RWPE2 (cell line): ENCODE results near the gene GPATCH8.

Experiments used
- ATAC-seq: fragments of 200-7000 bp; cut with Tn5 transposase; 3 replicates; pipeline ENCODE4 v1.9.1; 2021; ENCODE audit warnings: low read depth
- DNase-seq: peaks from one replicate; pipeline ENCODE4 v3.0.0-alpha.2; 2020; ENCODE audit warnings: low spot score
- H3K27ac ChIP-seq: fragments of 450-650 bp; 2 replicates; pipeline ENCODE4 v1.5.1; 2017; ENCODE audit warnings: mild to moderate bottlenecking; ENCODE audit not compliant: poor library complexity, severe bottlenecking
- H3K27me3 ChIP-seq: fragments of 250-450 bp; sonication (Bioruptor Pico); 2 replicates; pipeline ENCODE4 v1.5.1; 2021; ENCODE audit warnings: mild to moderate bottlenecking, moderate library complexity; ENCODE audit not compliant: insufficient read depth, poor library complexity, severe bottlenecking
- H3K36me3 ChIP-seq: fragments of 250-450 bp; sonication (Bioruptor Pico); 2 replicates; pipeline ENCODE4 v1.5.1; 2020; ENCODE audit warnings: low read depth, mild to moderate bottlenecking, moderate library complexity
- H3K4me1 ChIP-seq: fragments of 250-450 bp; sonication (Bioruptor Pico); 2 replicates; pipeline ENCODE4 v1.5.1; 2021; ENCODE audit warnings: mild to moderate bottlenecking, moderate library complexity; ENCODE audit not compliant: insufficient read depth, poor library complexity, severe bottlenecking
- H3K4me3 ChIP-seq: fragments of 250-450 bp; sonication (Bioruptor Pico); 2 replicates; pipeline ENCODE4 v1.5.1; 2021; ENCODE audit warnings: mild to moderate bottlenecking, moderate library complexity; ENCODE audit not compliant: severe bottlenecking
- H3K9me3 ChIP-seq: fragments of 250-450 bp; sonication (Bioruptor Pico); 2 replicates; pipeline ENCODE4 v1.5.1; 2021; ENCODE audit warnings: mild to moderate bottlenecking, moderate library complexity; ENCODE audit not compliant: severe bottlenecking
- CTCF ChIP-seq: fragments of 450-650 bp; IDR thresholded peaks from one replicate; pipeline ENCODE4 v1.5.1; 2017; ENCODE audit warnings: mild to moderate bottlenecking, moderate library complexity; ENCODE audit not compliant: poor library complexity, severe bottlenecking

GPATCH8 gene

DNA sequence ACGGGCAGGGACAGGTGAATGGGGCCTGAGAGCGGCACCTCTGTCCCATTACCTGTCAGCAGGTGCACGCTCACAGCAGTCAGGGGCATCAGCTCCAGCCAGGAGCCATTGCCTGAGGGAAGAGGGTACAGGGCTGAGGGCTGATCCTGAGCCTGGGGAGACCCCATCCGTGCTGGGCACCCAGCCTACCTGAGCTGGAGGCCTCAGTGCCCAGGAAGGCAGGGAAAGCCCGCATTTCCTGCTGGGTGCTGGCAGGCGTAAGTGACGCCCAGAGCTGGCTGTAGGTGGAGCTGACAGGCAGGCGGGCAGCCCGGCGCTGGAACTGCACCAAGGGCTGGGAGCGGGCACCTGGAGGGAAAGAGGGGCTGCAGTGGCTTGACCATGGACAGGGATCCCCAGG lies 147.0 kb downstream of the GPATCH8 start:
- TF ChIP-seq CTCF: no peak
- DNase-seq: no peak

GRCh38 chr17:44355642-44356099 lies 147.5 kb downstream of the GPATCH8 start:
- no peaks in the 10 kb centered on the region for H3K27me3 ChIP-seq
- H3K36me3 ChIP-seq: peaks cover 18% of the 10 kb centered on the region; the same call in 1 of the 2 replicates
- H3K4me3 ChIP-seq: no peak overlapping the region
- DNase-seq: no peak
- H3K4me1 ChIP-seq: no peaks in the 10 kb centered on the region
- H3K9me3 ChIP-seq: no peaks in the 10 kb centered on the region
- TF ChIP-seq CTCF: no peak
- H3K27ac ChIP-seq: no peak overlapping the region
- ATAC-seq: no peak

More for the DNA sequence above, 147.0 kb downstream of the GPATCH8 start:
- H3K27ac ChIP-seq: no peak overlapping the region
- H3K36me3 ChIP-seq: peaks cover 12% of the 10 kb centered on the region; the same call in 1 of the 2 replicates
- no peaks in the 10 kb centered on the region for H3K27me3 ChIP-seq
- ATAC-seq: no peak
- no peak overlapping the region for H3K4me3 ChIP-seq
- H3K4me1 ChIP-seq: no peaks in the 10 kb centered on the region
- H3K9me3 ChIP-seq: no peaks in the 10 kb centered on the region

DNA sequence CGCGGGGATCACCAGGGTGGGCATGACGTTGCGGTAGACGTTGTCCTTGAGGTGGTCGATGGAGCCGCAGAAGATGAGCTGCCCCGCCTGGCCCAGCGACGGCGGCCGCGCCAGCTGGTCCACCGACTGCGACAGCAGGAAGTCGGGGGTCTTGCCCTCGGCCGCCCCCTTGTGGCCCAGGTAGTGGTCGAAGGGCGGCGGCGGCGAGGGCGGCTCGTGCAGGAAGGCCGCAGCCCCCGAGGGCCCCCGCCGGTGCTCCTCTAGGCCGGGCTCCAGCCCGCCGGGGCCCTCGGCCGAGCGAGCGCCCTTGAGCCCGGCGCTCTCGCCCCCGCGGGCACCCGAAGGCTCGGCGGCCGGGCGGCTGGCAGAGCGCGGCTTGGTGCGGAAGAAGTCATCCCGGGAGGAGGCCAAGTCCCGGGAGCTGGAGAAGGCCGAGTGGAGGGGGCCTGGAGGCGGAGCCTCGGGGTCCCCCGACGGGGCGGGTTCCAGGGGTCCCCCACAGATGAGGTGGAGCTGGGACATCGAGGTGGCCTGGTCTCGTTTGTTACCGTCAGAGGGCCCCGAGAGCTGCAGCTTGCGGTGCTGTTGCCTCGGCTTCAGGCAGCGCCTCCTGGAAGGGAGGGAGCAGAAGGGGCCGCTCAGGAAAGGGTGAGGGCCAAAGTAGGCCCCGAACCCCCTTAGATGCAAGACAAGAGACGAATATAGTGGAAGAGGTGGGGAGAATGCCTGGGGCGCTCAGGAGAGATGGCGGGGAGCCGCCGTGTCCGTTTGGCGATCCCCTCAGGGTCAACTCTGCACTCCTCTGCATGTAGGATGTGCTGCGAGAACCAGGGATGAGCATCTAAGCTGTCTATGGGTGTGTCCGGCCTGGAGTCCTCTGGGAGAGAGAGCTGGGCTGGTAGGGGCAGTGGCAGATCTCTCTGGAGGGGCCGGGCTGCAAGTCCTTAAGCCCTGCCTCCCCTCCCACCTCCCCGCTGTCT lies 148.3 kb downstream of the GPATCH8 start:
- Histone ChIP-seq H3K9me3 (no peaks in the 10 kb centered on the region), H3K4me1 (no peaks in the 10 kb centered on the region), H3K27ac (no peak overlapping the region), H3K36me3 (peaks cover 21% of the 10 kb centered on the region; the same call in 1 of the 2 replicates), H3K27me3 (no peaks in the 10 kb centered on the region), H3K4me3 (peak overlapping the region; percentile 53)
- peak; percentile 73 for TF ChIP-seq CTCF
- ATAC-seq: no peak
- DNase-seq: no peak

- H3K4me3 ChIP-seq: peak overlapping the region; percentile 53
- H3K9me3 ChIP-seq: no peaks in the 10 kb centered on the region
- no peaks in the 10 kb centered on the region for H3K27me3 ChIP-seq
- 0 out of 3 replicates have a peak, but pooled peaks have one; percentile 3 for ATAC-seq
- TF ChIP-seq CTCF: no peak
- H3K4me1 ChIP-seq: peaks cover 2% of the 10 kb centered on the region
- no peak overlapping the region for H3K27ac ChIP-seq
- DNase-seq: no peak
- H3K36me3 ChIP-seq: peaks cover 24% of the 10 kb centered on the region; the same call in 1 of the 2 replicates
Measured at GRCh38 chr17:44353672-44354331, 149.4 kb downstream of the GPATCH8 start.
